K562 (cell line): ENCODE results near the gene RMP24.

ENCODE experiments used
- ATAC-seq: fragments of 200-7000 bp; cut with Tn5 transposase; 3 replicates; pipeline ENCODE4 v1.9.1; 2020; ENCODE audit warnings: moderate library complexity
- BruUV-seq: library from RNA; stranded (reverse); fragments of 400-500 nt; replicated peaks from 2 replicates; lab custom pipeline; 2021; lab: Mats Ljungman, UMichigan
- CTCF ChIA-PET: fragments of 300-600 bp; formaldehyde crosslinking; extraction: SDS; loops from one replicate; lab custom pipeline; 2021; ENCODE audit warnings: low intra/inter-chr PET ratio; lab: Yijun Ruan, JAX
- POLR2A ChIA-PET: fragments of 300-600, 350-650 bp; sonication (Branson Sonifier 250); formaldehyde crosslinking; extraction: SDS; loops from one replicate; lab custom pipeline; 2021; ENCODE audit warnings: antibody characterized with exemption, inconsistent platforms; lab: Yijun Ruan, JAX
- DNase-seq, 4 experiments: peaks; one replicate each; pipeline versions ENCODE4 v3.0.0 to v3.0.0-alpha.2; 2011 to 2018; ENCODE audit warnings: low spot score in 3 of 4, mixed read lengths in 3 of 4; ENCODE audit errors: extremely low read depth in 1 of 4
- FAIRE-seq: peaks from 2 replicates; lab custom pipeline; 2011; peaks lifted over from hg19 to GRCh38; lab: Jason Lieb, UNC
- H2AFZ ChIP-seq: 2 replicates; pipeline ENCODE4 v1.6.0; 2011; ENCODE audit warnings: low read depth, low read length, control low read depth, inconsistent platforms
- H3K27ac ChIP-seq: fragments of 200-600 bp; 3 replicates; pipeline ENCODE4 v1.8.0; 2011; ENCODE audit warnings: low read depth, mild to moderate bottlenecking, control low read depth, inconsistent platforms, low read length, moderate library complexity, mixed read lengths; ENCODE audit errors: extremely low read depth
- H3K27me3 ChIP-seq, 2 experiments: fragments of 300-600 bp in 1 of 2; 2 replicates in 1 of 2; 3 replicates in 1 of 2; pipeline versions ENCODE4 v1.6.0 to v1.8.0; 2011; ENCODE audit warnings: inconsistent platforms in 2 of 2, low read length in 2 of 2, mild to moderate bottlenecking in 1 of 2, mixed read lengths in 1 of 2, moderate library complexity in 1 of 2; ENCODE audit not compliant: control insufficient read depth in 2 of 2, insufficient read depth in 2 of 2
- H3K36me3 ChIP-seq: fragments of 300-600 bp; 3 replicates; pipeline ENCODE4 v1.8.0; 2011; ENCODE audit warnings: mild to moderate bottlenecking, low read length, inconsistent platforms; ENCODE audit not compliant: control insufficient read depth, insufficient read depth
- H3K4me1 ChIP-seq, 2 experiments: fragments of 200-600 bp in 1 of 2; replicated peaks in 1 of 2; 2 replicates in 1 of 2; 3 replicates in 1 of 2; pipeline versions ENCODE4 v1.5.1 to v1.8.0; 2011; ENCODE audit warnings: inconsistent platforms in 2 of 2, low read length in 2 of 2, mild to moderate bottlenecking in 1 of 2, mixed read lengths in 1 of 2, moderate library complexity in 1 of 2; ENCODE audit not compliant: control insufficient read depth in 2 of 2, insufficient read depth in 2 of 2
- H3K4me2 ChIP-seq: 2 replicates; pipeline ENCODE4 v1.6.1; 2011; ENCODE audit warnings: low read length, control low read depth, inconsistent platforms, mixed read lengths; ENCODE audit not compliant: insufficient read depth
- H3K4me3 ChIP-seq: fragments of 200-600 bp; sonication (generic), shearing (Covaris generic); 2 replicates; pipeline ENCODE4 v1.5.1; 2016; ENCODE audit warnings: control low read depth, inconsistent platforms
- H3K79me2 ChIP-seq: fragments of 200-600 bp; 3 replicates; pipeline ENCODE4 v1.8.0; 2011; ENCODE audit warnings: low read length, inconsistent platforms; ENCODE audit not compliant: control insufficient read depth, insufficient read depth
- H3K9ac ChIP-seq, 2 experiments: 2 replicates each; pipeline versions ENCODE4 v1.6.0 to v1.6.1; 2011; ENCODE audit warnings: low read depth in 2 of 2, low read length in 2 of 2, control low read depth in 1 of 2, inconsistent platforms in 1 of 2, mild to moderate bottlenecking in 1 of 2, mixed read lengths in 1 of 2; ENCODE audit not compliant: insufficient read depth in 1 of 2
- H3K9me1 ChIP-seq: one replicate; pipeline ENCODE4 v1.6.0; 2011; ENCODE audit warnings: inconsistent platforms, mild to moderate bottlenecking, low read length, moderate library complexity; ENCODE audit not compliant: control insufficient read depth, insufficient read depth
- H3K9me3 ChIP-seq: replicated peaks from 2 replicates; pipeline ENCODE4 v1.5.1; 2011; ENCODE audit warnings: low read depth, low read length, inconsistent platforms; ENCODE audit not compliant: control insufficient read depth, insufficient read depth
- H4K20me1 ChIP-seq: replicated peaks from 2 replicates; pipeline ENCODE4 v1.6.1; 2011; ENCODE audit warnings: low read length, inconsistent platforms, mixed read lengths; ENCODE audit not compliant: control insufficient read depth, insufficient read depth
- CHCHD3 ChIP-seq: fragments of 250-450 bp; sonication (Bioruptor Pico); IDR thresholded peaks from 2 replicates; pipeline ENCODE4 v2.1.2; 2022; ENCODE audit warnings: mild to moderate bottlenecking
- ELK1 ChIP-seq: sonication (generic); formaldehyde crosslinking; IDR thresholded peaks from 2 replicates; pipeline ENCODE4 v1.8.1; 2022; ENCODE audit warnings: missing genetic modification reagents
- GATAD2A ChIP-seq: fragments of 450-650 bp; IDR thresholded peaks from 2 replicates; pipeline ENCODE4 v1.6.1; 2017
- GMEB1 ChIP-seq: fragments of 250-450 bp; sonication (Bioruptor Pico); IDR thresholded peaks from 2 replicates; pipeline ENCODE4 v1.4.0; 2020; ENCODE audit warnings: mild to moderate bottlenecking
- HNRNPH1 ChIP-seq: fragments of 200-400 bp; formaldehyde crosslinking; optimal IDR thresholded peaks from 2 replicates; pipeline ENCODE3; 2017; ENCODE audit warnings: low read depth, mild to moderate bottlenecking, low read length, moderate library complexity
- MECOM ChIP-seq: fragments of 250-450 bp; sonication (Bioruptor Pico); IDR thresholded peaks from 2 replicates; pipeline ENCODE4 v1.8.0; 2022; ENCODE audit warnings: inconsistent platforms
- MEIS2 ChIP-seq: fragments of 450-650 bp; IDR thresholded peaks from 2 replicates; pipeline ENCODE4 v1.6.1; 2014; ENCODE audit warnings: mild to moderate bottlenecking; ENCODE audit not compliant: partially characterized antibody
- PHTF2 ChIP-seq: fragments of 250-450 bp; sonication (Bioruptor Pico); IDR thresholded peaks from 2 replicates; pipeline ENCODE4 v1.5.0; 2021; ENCODE audit warnings: mild to moderate bottlenecking
- RNF2 ChIP-seq: sonication (generic); IDR thresholded peaks from 2 replicates; pipeline ENCODE4 v1.6.1; 2016
- SIN3A ChIP-seq, 2 experiments: fragments of 150-350 bp in 1 of 2; IDR thresholded peaks; 2 replicates each; pipeline ENCODE4 v1.6.1; 2011 to 2016; ENCODE audit warnings: borderline replicate concordance in 2 of 2, low read depth in 2 of 2, low read length in 2 of 2, mild to moderate bottlenecking in 2 of 2, moderate library complexity in 2 of 2; ENCODE audit not compliant: control insufficient read depth in 1 of 2
- SOX6 ChIP-seq: fragments of 450-650 bp; IDR thresholded peaks from 2 replicates; pipeline ENCODE4 v1.6.1; 2014; ENCODE audit warnings: mild to moderate bottlenecking
- TCF3 ChIP-seq: sonication (generic); formaldehyde crosslinking; IDR thresholded peaks from 2 replicates; pipeline ENCODE4 v1.4.0; 2020; ENCODE audit warnings: mild to moderate bottlenecking, missing genetic modification reagents
- ZBTB1 ChIP-seq: sonication (generic); formaldehyde crosslinking; IDR thresholded peaks from 2 replicates; pipeline ENCODE4 v1.8.1; 2023; ENCODE audit warnings: missing genetic modification reagents, low read depth, mild to moderate bottlenecking, borderline replicate concordance
- ZC3H8 ChIP-seq: fragments of 450-650 bp; IDR thresholded peaks from 2 replicates; pipeline ENCODE4 v1.6.1; 2017
- ZNF197 ChIP-seq: fragments of 200-800 bp; sonication (Bioruptor generic); IDR thresholded peaks from 2 replicates; pipeline ENCODE4 v1.6.1; 2016; ENCODE audit warnings: low read depth, missing genetic modification characterization, missing compliant biosample characterization
- WGBS: fragments of 100-300 bp; shearing (Covaris generic); methylation state at CpG from one replicate; pipeline ENCODE4 v1.1.6; 2016; ENCODE audit warnings: low coverage, mixed read lengths; ENCODE audit not compliant: insufficient coverage; ENCODE audit errors: missing lambda C conversion rate; 5-methylcytosine and 5-hydroxymethylcytosine counted together
- in situ Hi-C: fragments of 300-500 bp; cut with MboI; formaldehyde crosslinking; loops from 4 replicates; pipeline ENCODE4 v1.15.0; 2018; ENCODE audit warnings: inconsistent platforms, mixed read lengths
- intact Hi-C: fragments of 100-400 bp; cut with micrococcal nuclease; formaldehyde crosslinking; loops from 2 replicates; pipeline ENCODE4 v1.14.2; 2022
- TF ChIP-seq, protein P1 (sequence below): sonication (generic); formaldehyde crosslinking; IDR thresholded peaks from 2 replicates; pipeline ENCODE4 v1.9.0; 2022; ENCODE audit warnings: mild to moderate bottlenecking, missing genetic modification reagents

RMP24 gene

GRCh38 chr18:35991696-35992095 is 19.2 kb downstream of the RMP24 start (continued):
- no peak for TF ChIP-seq GMEB1
- TF ChIP-seq SOX6: no peak
- TF ChIP-seq ZNF197 (CRISPR knock-in tag): no peak

GRCh38 chr18:35993013-35993412 is 20.5 kb downstream of the RMP24 start:
- FAIRE-seq (no peak), ATAC-seq (no peak), DNase-seq (no peak)
- no TSS peak for BruUV-seq
- no peaks in the 10 kb centered on the region for H3K79me2 ChIP-seq
- H3K4me2 ChIP-seq: no peak overlapping the region
- ChIA-PET POLR2A (interaction anchor here (0.6 kb wide), 1 partner anchor 413 kb away, joined by 3 read pairs; no protein-coding TSS in a partner anchor), CTCF (no interaction called here)
- no peak overlapping the region for H2AFZ ChIP-seq
- H3K27me3 ChIP-seq: no peaks in the 10 kb centered on the region
- TF ChIP-seq RNF2 (no peak), HNRNPH1 (no peak), CHCHD3 (no peak), ELK1 (CRISPR knock-in tag) (no peak), MECOM (CRISPR knock-in tag) (no peak), SIN3A (IDR thresholded peaks at IDR 0.05; ENCODE audit: borderline replicate concordance in 2 of 2, control insufficient read depth in 1 of 2, low read depth in 2 of 2, low read length in 2 of 2) (no peak), TCF3 (CRISPR knock-in tag) (no peak), PHTF2 (CRISPR knock-in tag) (no peak), GATAD2A (no peak), ZBTB1 (no peak), MEIS2 (no peak), ZC3H8 (no peak)
- TF ChIP-seq, protein P1, sequence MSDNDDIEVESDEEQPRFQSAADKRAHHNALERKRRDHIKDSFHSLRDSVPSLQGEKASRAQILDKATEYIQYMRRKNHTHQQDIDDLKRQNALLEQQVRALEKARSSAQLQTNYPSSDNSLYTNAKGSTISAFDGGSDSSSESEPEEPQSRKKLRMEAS (CRISPR knock-in tag): no peak
- H3K9me1 ChIP-seq: no peaks in the 10 kb centered on the region
- no peaks in the 10 kb centered on the region for H3K4me1 ChIP-seq
- H3K4me3 ChIP-seq: no peak overlapping the region
- 73% methylated on average over 6 of the region's 6 CpGs for WGBS
- in situ Hi-C loops: no loop called here
- H3K9me3 ChIP-seq: no peaks in the 10 kb centered on the region
- H3K27ac ChIP-seq: no peak overlapping the region
- H3K9ac ChIP-seq: no peak overlapping the region
- peaks cover 10% of the 10 kb centered on the region; the same call in 2 of the 3 replicates for H3K36me3 ChIP-seq
- intact Hi-C loops: no loop called here
- no peaks in the 10 kb centered on the region for H4K20me1 ChIP-seq
